PC-3 (cell line): ENCODE data around the gene ZC3HAV1. TPM values are rescaled to one million over a fixed set of nuclear protein-coding genes. Genes with fewer than 3 reads are reported as not detected.

Experiments used
- ATAC-seq: fragments of 200-7000 bp; cut with Tn5 transposase; 2 replicates; pipeline ENCODE4 v1.9.1; 2020; ENCODE audit warnings: mild to moderate bottlenecking, moderate library complexity
- BruUV-seq: library from RNA; stranded (reverse); fragments of 400-500 nt; replicated peaks from 2 replicates; lab custom pipeline; 2021; lab: Mats Ljungman, UMichigan
- CTCF ChIA-PET: fragments of 300-600 bp; sonication (Branson Sonifier 250); formaldehyde crosslinking; loops from one replicate; lab custom pipeline; 2022; ENCODE audit warnings: antibody characterized with exemption; lab: Charles Lee
- POLR2A ChIA-PET: fragments of 300-600 bp; sonication (Branson Sonifier 250); formaldehyde crosslinking; loops from one replicate; lab custom pipeline; 2022; ENCODE audit warnings: antibody characterized with exemption; ENCODE audit not compliant: unreplicated experiment; lab: Charles Lee
- DNase-seq: peaks from one replicate; pipeline ENCODE4 v3.0.0-alpha.2; 2015
- H2AFZ ChIP-seq: fragments of 300-600 bp; sonication (generic); 2 replicates; pipeline ENCODE4 v1.6.0; 2016; ENCODE audit warnings: antibody characterized with exemption, low read length
- H3F3A ChIP-seq: fragments of 300-600 bp; sonication (generic); one replicate; pipeline ENCODE4 v1.6.0; 2017; ENCODE audit warnings: antibody characterized with exemption, low read length, control low read depth, mild to moderate bottlenecking; ENCODE audit not compliant: unreplicated experiment
- H3K27ac ChIP-seq: fragments of 300-600 bp; sonication (generic); 2 replicates; pipeline ENCODE4 v1.5.1; 2016; ENCODE audit warnings: mild to moderate bottlenecking, low read length
- H3K27me3 ChIP-seq: fragments of 300-600 bp; sonication (generic); 2 replicates; pipeline ENCODE4 v1.6.1; 2016; ENCODE audit warnings: low read length, mixed read lengths
- H3K36me3 ChIP-seq: fragments of 300-600 bp; sonication (generic); 2 replicates; pipeline ENCODE4 v1.6.1; 2016; ENCODE audit warnings: low read depth, mixed run types, low read length, mixed read lengths
- H3K4me1 ChIP-seq: fragments of 300-600 bp; sonication (generic); 2 replicates; pipeline ENCODE4 v1.5.1; 2016; ENCODE audit warnings: low read length; ENCODE audit not compliant: insufficient read depth
- H3K4me2 ChIP-seq: fragments of 300-600 bp; sonication (generic); 2 replicates; pipeline ENCODE4 v1.6.0; 2016; ENCODE audit warnings: low read length
- H3K4me3 ChIP-seq: fragments of 300-600 bp; sonication (generic); 2 replicates; pipeline ENCODE4 v1.5.1; 2016; ENCODE audit warnings: mild to moderate bottlenecking, low read length, mixed read lengths
- H3K79me2 ChIP-seq: fragments of 300-600 bp; sonication (generic); 2 replicates; pipeline ENCODE4 v1.6.1; 2017; ENCODE audit warnings: low read length, mixed read lengths
- H3K9ac ChIP-seq: fragments of 300-600 bp; sonication (generic); 2 replicates; pipeline ENCODE4 v1.6.0; 2016; ENCODE audit warnings: mild to moderate bottlenecking, low read length
- H3K9me2 ChIP-seq: fragments of 300-600 bp; sonication (generic); replicated peaks from 2 replicates; pipeline ENCODE4 v1.6.1; 2016; ENCODE audit warnings: mixed run types, low read length, mixed read lengths
- H3K9me3 ChIP-seq: fragments of 300-600 bp; sonication (generic); 2 replicates; pipeline ENCODE4 v1.6.1; 2016; ENCODE audit warnings: low read length, mixed read lengths
- H4K20me1 ChIP-seq: fragments of 300-600 bp; sonication (generic); 2 replicates; pipeline ENCODE4 v1.6.1; 2016; ENCODE audit warnings: low read length, mixed read lengths
- CTCF ChIP-seq: fragments of 300-600 bp; sonication (generic); conservative IDR thresholded peaks from 2 replicates; pipeline ENCODE4 v1.5.1; 2017; ENCODE audit warnings: antibody characterized with exemption, low read depth, mild to moderate bottlenecking, low read length
- EZH2 ChIP-seq: fragments of 300-600 bp; sonication (generic); IDR thresholded peaks from one replicate; pipeline ENCODE4 v1.6.1; 2017; ENCODE audit warnings: antibody characterized with exemption, mild to moderate bottlenecking, low read length; ENCODE audit not compliant: unreplicated experiment
- EZH2phosphoT487 ChIP-seq: fragments of 300-600 bp; sonication (generic); IDR thresholded peaks from 2 replicates; pipeline ENCODE4 v1.6.1; 2018; ENCODE audit warnings: mild to moderate bottlenecking, antibody characterized with exemption, low read length, borderline replicate concordance
- intact Hi-C: fragments of 100-400 bp; cut with micrococcal nuclease; formaldehyde crosslinking; loops from 2 replicates; pipeline ENCODE4 v1.9.0; 2023
- total RNA-seq: library from RNA; depleted of rRNA; stranded (reverse); fragments of >200 nt; gene quantifications from 2 replicates; pipeline ENCODE4 v1.2.3, GENCODE V29; 2014

The ZC3HAV1 gene
- total RNA-seq, 1 experiment from 2014 or later = 19.6 TPM

GRCh38 chr7:139099172-139099947 lies 10.2 kb downstream of the ZC3HAV1 start:
- ChIA-PET CTCF (no interaction called here), POLR2A (no interaction called here)
- no peak for DNase-seq
- Histone ChIP-seq H3K9ac (no peak overlapping the region), H4K20me1 (peaks cover 4% of the 10 kb centered on the region; the same call in 1 of the 2 replicates), H3K79me2 (peaks cover 38% of the 10 kb centered on the region), H3K4me3 (no peak overlapping the region), H3K9me2 (no peaks in the 10 kb centered on the region), H3K4me2 (no peak overlapping the region), H3F3A (no peaks in the 10 kb centered on the region), H3K4me1 (no peaks in the 10 kb centered on the region), H2AFZ (no peak overlapping the region), H3K27me3 (no peaks in the 10 kb centered on the region), H3K27ac (no peak overlapping the region), H3K9me3 (no peaks in the 10 kb centered on the region), H3K36me3 (peaks cover 2% of the 10 kb centered on the region; the same call in 1 of the 2 replicates)
- TF ChIP-seq EZH2phosphoT487 = no peak
- no peak for TF ChIP-seq CTCF
- TF ChIP-seq EZH2 = no peak
- ATAC-seq = no peak
- intact Hi-C loops = no loop called here
- BruUV-seq = no TSS peak

- no peak for TF ChIP-seq CTCF
- no peak for TF ChIP-seq EZH2
- TF ChIP-seq EZH2phosphoT487 = no peak
- POLR2A ChIA-PET = interaction anchor here (0.7 kb wide), 1 partner anchor 264 kb away, joined by 5 read pairs; no protein-coding TSS in a partner anchor
Measured at GRCh38 chr7:139095194-139095659, 14.3 kb downstream of the ZC3HAV1 start.

GRCh38 chr7:139094596-139094995 lies 14.9 kb downstream of the ZC3HAV1 start:
- Histone ChIP-seq H4K20me1 (no peaks in the 10 kb centered on the region), H3K36me3 (peaks cover 2% of the 10 kb centered on the region; the same call in 1 of the 2 replicates), H3K79me2 (peaks cover 21% of the 10 kb centered on the region), H3K4me1 (no peaks in the 10 kb centered on the region), H3K9me2 (no peaks in the 10 kb centered on the region), H3F3A (no peaks in the 10 kb centered on the region), H3K9me3 (no peaks in the 10 kb centered on the region), H3K4me3 (no peak overlapping the region), H2AFZ (no peak overlapping the region), H3K9ac (no peak overlapping the region), H3K27me3 (no peaks in the 10 kb centered on the region), H3K4me2 (no peak overlapping the region), H3K27ac (no peak overlapping the region)
- BruUV-seq = no TSS peak
- TF ChIP-seq CTCF = no peak
- no peak for TF ChIP-seq EZH2
- no peak for TF ChIP-seq EZH2phosphoT487
- DNase-seq (no peak), ATAC-seq (no peak)
- ChIA-PET POLR2A (no interaction called here), CTCF (interaction anchor here (0.6 kb wide), 1 partner anchor 87 kb away, joined by 3 read pairs; no protein-coding TSS in a partner anchor)
- intact Hi-C loops = no loop called here

More at GRCh38 chr7:139095194-139095659, 14.3 kb downstream of the ZC3HAV1 start:
- Histone ChIP-seq H3K9me2 (no peaks in the 10 kb centered on the region), H3K4me1 (no peaks in the 10 kb centered on the region), H3K79me2 (peaks cover 21% of the 10 kb centered on the region), H3K9ac (no peak overlapping the region), H4K20me1 (no peaks in the 10 kb centered on the region), H3K27ac (no peak overlapping the region), H3K36me3 (peaks cover 2% of the 10 kb centered on the region; the same call in 1 of the 2 replicates), H3K4me3 (no peak overlapping the region), H2AFZ (no peak overlapping the region), H3K27me3 (no peaks in the 10 kb centered on the region), H3K4me2 (no peak overlapping the region), H3F3A (no peaks in the 10 kb centered on the region), H3K9me3 (no peaks in the 10 kb centered on the region)
- ATAC-seq (no peak), DNase-seq (no peak)
- CTCF ChIA-PET = no interaction called here
- no TSS peak for BruUV-seq
- intact Hi-C loops = no loop called here
